Iris pigment epithelial cell (primary cell): Measurements from ENCODE around the gene VPS52.
A peak's percentile ranks its signal among the peaks of the same experiment; 100 is the strongest.

Experiments used
- DNase-seq: peaks from one replicate; pipeline ENCODE4 v3.0.0-alpha.2; 2011; ENCODE audit warnings: low read depth

Gene VPS52

DNA sequence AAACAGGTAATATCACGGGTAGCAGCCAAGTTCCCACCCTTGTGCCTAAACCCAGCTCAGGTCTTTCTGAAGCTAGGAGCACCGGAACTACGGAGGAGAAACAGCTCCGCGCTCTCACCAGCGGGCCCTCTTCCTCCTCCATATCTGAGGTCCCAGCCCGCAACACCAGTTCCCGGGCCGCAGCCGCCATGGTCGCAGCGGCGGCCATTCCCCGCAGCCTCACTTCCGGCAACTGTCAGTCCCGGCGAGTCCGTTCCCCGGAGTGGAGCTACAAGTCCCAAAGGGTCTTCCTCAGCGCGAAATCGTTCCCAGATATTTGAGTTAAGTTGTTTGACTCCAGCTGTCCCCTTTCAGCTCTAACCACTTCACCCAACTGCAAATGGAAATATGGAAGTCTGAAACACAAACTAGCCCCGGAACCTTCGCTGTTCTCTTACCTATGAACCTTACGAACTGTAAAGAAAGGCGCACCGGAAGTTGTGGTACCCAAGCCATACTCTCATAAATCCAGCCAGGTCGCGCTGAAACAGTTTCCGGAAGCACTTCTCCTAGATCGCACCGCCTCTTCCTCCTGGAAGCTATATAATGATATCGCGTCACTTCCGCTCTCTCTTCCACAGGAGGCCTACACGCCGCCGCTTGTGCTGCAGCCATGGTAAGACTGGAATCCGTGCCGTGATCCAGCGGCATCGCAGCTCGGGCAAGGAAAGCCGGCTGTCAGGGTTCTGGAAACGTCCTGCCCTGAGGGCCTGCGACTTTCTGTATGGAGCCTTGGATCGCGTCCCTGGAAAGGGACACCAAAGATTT lies at the start of gene VPS52, which contains the start of gene RPS18:
Gene VPS52 (minus strand): TSS at position 409 of the 807 bp plus-strand sequence. CDS start 201 bp downstream, at position 208.
Gene RPS18 (plus strand): TSS at position 608 of the 807 bp plus-strand sequence. CDS start 45 bp downstream, at position 653.
- DNase-seq, result peak; percentile 99

DNA sequence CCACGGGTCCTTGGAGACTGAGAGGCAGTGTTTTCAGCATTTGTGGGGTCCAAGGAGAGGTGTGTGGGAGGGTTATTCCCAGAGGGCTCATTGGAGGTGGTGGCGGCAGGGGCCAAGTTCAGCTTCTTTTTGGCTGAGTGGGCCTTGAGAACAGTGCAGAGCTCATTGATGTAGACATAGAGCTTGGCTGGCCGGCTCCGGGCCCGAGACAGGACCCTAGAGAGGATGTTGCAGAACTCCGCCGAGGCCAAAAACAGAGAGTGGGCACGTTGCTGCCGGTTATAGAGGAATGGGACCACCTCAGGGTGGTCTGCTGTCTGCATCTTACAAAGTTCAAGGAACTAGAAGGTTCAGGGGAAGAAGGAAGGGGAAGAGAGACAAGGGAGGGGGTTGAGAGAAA lies 49.6 kb upstream of the VPS52 start:
- no peak for DNase-seq

- DNase-seq, result peak; percentile 95
Observed at GRCh38 chr6:33320315-33321181, 48.9 kb upstream of the VPS52 start.

DNA sequence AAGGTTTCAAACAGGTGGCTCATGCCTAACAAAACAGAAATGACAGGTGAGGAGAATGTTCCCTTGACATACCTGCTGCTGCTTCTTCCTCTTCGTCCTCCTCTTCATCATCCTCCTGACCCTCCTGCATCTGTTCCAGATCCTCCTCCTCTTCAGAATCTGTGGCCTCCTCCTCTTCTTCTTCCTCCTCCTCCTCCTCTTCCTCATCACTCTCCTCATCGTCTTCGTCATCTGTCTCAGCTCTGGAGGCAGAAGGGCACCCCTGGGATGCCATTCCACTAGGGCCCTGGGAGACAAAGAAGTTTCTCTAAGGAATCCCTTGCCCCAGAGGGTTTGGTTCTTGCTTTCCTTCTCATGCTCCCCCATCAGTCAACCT lies 48.3 kb upstream of the VPS52 start:
- no peak for DNase-seq

GRCh38 chr6:33318426-33319073 lies 46.9 kb upstream of the VPS52 start:
- DNase-seq, result no peak

GRCh38 chr6:33317669-33318425 lies 46.2 kb upstream of the VPS52 start, which contains the start of gene ZBTB22:
Gene ZBTB22, minus strand, starts transcription at chr6:33317744. Its CDS starts 828 bp downstream, at chr6:33316916.
- peak; percentile 100 for DNase-seq

DNA sequence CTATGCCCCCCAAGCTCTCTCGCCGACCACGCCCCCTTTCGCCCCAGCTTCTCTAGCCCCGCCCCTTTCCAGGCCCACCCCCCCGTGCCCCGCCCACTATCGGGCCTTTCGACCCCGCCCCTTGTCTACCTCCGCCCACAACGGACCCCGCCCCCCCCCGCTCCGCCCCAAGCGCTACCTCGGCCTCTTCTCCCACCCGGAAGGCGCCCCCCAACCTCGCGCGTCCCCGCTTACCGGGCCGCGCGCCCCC lies 45.7 kb upstream of the VPS52 start:
- DNase-seq, result no peak

- no peak for DNase-seq
Observed at GRCh38 chr6:33316603-33317418, 45.1 kb upstream of the VPS52 start.

GRCh38 chr6:33315793-33316602 lies 44.3 kb upstream of the VPS52 start:
- DNase-seq, result no peak

DNA sequence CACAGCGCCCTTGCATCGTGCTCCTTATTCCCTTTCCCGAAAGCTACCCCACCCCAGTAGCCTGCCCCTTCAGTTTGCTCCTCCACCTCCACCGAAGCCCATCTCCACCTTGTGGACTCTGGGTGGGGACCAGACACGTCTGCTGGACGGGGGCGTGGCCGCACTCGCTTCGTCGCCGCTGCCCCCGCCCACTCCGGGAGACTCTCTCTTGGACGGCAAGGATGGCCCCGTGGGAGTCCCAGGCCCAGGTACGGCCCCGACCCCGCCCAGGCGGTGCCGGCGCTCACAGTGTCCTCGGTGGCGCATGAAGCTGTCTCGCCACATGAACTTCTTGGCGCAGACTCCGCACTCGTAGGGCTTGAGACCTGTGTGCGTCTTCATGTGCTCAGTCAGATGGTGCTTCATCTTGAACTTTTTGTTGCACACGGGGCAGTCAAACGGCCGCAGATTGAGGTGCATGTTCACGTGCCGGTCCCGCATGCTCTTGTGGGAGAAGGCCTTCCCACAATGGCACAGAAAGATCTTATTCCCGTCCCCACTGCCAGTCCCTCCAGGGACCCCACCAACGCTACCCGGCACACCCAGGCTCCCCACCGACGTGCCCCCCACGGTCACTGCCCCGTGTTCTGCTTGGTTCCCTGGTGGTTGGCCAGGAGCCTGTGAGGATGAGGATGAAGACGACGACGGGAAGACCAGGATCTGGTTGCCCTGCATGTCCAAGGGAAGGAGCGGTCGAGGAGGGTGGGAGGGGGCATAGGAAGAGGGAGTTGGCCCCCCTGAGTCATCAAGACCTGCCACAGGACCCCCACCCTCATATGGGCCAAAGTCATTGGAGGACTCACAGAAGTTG lies 43.5 kb upstream of the VPS52 start:
- DNase-seq, result peak; percentile 29

GRCh38 chr6:33314515-33314942 lies 42.9 kb upstream of the VPS52 start:
- peak; percentile 81 for DNase-seq

DNA sequence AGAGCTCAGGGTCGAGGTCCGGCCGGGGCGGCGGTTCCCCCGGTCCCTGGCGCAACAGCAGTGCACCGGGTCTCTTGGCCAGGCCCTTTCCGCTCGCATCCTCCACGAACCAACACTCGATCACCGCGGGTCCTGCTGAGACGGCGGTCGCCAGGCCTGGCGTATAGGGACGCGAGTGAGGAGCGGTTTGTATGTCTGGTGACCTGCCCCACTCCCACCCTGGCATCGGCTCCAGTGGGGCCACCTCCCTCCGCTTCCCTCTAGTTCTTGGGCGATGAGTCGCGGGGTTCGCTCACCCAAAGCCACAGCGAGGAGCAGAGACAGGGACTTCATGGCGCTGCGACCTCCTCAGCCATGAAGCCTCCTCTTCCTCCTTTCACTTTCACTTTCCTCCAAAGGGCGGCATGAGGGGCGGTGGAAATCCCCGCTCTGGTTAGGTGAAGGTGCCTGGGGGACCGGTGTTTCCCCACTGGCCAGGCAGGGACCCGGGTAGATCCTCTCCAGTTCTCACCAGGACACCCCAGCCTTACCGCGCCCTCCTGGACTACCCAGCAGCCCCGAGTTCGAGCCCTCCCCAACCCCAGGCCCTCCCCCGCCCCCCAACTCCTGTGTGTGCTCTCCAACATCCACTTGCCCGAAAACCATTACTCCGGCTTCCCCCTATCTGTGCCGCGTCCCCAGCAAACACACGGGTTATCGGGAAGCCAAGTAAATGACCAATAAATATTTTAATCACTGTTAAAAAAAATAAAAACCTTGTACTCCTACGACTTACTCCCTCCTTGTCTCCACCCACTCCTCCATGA lies 42.2 kb upstream of the VPS52 start, which contains the start of gene TAPBP:
Gene TAPBP (minus strand): TSS at position 370 of the 806 bp plus-strand sequence. CDS start 37 bp downstream, at position 333.
- peak; percentile 79 for DNase-seq

DNA sequence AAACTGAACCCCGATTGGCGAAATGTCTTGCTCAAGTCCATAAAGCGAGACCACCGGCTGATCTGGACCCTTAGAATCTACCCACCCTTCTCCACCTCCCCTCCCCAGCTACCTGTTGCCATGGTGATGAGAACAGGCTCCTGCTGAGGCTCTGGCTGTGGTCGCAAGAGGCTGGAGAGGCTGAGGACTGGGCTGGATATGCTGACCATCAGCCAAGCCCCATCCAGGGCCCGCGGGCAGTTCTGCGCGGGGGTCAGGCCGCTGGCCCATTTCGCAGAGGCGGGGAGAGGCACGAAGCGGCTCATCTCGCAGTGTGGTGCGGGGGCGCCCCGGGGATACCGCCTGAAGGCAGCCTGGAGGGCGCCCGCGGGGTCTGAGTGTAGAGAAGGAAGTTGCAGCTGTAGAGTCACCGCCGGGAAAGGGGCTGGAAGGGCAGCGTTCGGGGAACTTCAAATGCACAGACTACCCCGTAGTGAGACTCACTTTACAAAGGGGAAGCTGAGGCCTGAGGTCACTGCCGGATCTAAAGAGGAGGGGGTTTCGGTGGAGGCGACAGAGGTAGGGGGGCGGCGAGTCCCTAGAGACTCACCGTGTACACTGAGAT lies 41.5 kb upstream of the VPS52 start:
- peak; percentile 42 for DNase-seq

- DNase-seq, result peak; percentile 87
Observed at GRCh38 chr6:33312361-33313104, 40.9 kb upstream of the VPS52 start.

GRCh38 chr6:33306356-33306755 lies 34.7 kb upstream of the VPS52 start:
- DNase-seq, result no peak

DNA sequence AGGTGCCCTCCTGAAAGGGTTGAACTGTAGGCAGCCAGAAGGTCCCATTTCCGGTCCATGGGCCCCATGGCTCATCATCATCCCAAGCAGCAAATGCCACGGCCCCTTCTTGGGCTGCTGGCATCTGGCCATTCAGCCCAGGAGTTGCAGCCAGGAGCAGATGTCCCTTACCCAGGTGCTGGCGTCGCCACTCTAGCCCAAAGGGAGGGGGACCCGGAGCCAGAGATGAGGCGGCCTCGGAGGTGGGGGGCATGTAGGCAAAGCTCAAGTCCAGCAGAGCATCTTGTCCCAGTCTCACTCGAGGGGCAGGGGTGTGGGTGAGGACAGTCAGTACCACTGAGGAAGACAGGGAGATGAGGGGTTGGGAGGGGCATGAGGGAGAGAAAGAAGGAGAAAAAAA lies 33.4 kb upstream of the VPS52 start:
- no peak for DNase-seq

DNA sequence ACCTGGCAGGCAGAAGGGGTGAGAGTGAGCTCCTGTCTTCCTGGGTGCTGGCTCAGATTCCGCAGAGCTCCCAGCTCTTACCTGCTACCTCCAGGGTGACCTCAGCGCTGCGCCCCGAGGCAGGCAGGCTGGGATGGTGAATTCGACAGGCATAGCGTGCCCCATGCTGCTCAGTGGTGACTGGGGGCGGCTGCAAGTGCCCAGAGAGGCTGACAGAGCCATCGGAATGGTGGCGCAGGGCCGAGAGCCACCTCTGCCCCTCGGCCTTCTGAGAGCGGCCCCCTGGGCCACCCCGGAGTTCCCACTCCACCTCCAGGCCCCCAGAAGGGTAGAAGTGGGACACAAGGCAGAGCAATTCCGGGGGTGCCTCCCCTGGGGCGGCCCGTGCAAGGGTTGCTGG lies 32.5 kb upstream of the VPS52 start:
- DNase-seq, result no peak
